ENCODE data around the gene METTL1. TPM values are rescaled to one million over a fixed set of nuclear protein-coding genes. Genes with fewer than 3 reads are reported as not detected.
A peak's percentile ranks its signal among the peaks of the same experiment; 100 is the strongest.
"Not testable (repeated sequence)": the region's sequence is repeated elsewhere in the genome, so short reads cannot be mapped to it uniquely, and the experiment has no call there.

Gene METTL1
- total RNA-seq, 1 donor from 2014 or later = 10.6 TPM

DNA sequence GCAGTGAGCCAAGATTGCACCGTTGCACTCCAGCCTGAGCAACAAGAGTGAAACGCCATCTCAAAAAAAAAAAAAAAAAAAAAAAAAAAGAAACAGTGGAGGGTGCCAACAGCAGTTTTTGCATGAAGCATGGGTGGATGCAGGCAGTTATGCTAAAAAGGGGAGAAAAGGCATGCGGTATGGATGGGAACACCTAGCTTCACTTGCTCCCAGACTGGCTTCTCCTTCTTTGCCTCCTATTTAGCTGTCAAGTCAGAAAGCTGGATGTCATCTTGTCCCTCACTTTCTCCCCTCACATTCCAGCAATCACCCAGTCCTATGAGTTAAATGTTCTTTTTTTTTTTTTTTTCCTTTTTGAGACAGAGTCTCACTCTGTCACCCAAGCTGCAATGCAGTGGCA is 3.1 kb upstream of the METTL1 start:
- no peak for DNase-seq (ENCODE audit: low spot score)
- Mint-ChIP-seq H3K9me3 (ENCODE audit: unreplicated experiment) (no peaks in the 10 kb centered on the region), H3K27ac (ENCODE audit: unreplicated experiment) (no peak overlapping the region), H3K4me1 (ENCODE audit: unreplicated experiment) (peaks cover 9% of the 10 kb centered on the region), H3K36me3 (ENCODE audit: low read depth, unreplicated experiment) (peaks cover 10% of the 10 kb centered on the region), H3K4me3 (ENCODE audit: unreplicated experiment) (no peak overlapping the region), H3K27me3 (ENCODE audit: unreplicated experiment) (peaks cover 7% of the 10 kb centered on the region)
- TF ChIP-seq CTCF (IDR thresholded peaks at IDR 0.05; ENCODE audit: unreplicated experiment) = no peak

- not testable (repeated sequence) for H3K27me3 Mint-ChIP-seq (ENCODE audit: unreplicated experiment); H3K4me3 Mint-ChIP-seq (ENCODE audit: unreplicated experiment)
- peaks cover 14% of the 10 kb centered on the region for H3K36me3 Mint-ChIP-seq (ENCODE audit: low read depth, unreplicated experiment)
Observed at GRCh38 chr12:57774634-57775033, 2.7 kb upstream of the METTL1 start.

GRCh38 chr12:57772429-57773322 is 771 bp upstream of the METTL1 start, which contains the start of gene EEF1AKMT3:
Gene EEF1AKMT3, plus strand, starts transcription at chr12:57772614. Its CDS starts 111 bp downstream, at chr12:57772725.
- peaks cover 14% of the 10 kb centered on the region for H3K36me3 Mint-ChIP-seq (ENCODE audit: low read depth, unreplicated experiment)
- DNase-seq (ENCODE audit: low spot score) = peak; percentile 63
- H3K27ac Mint-ChIP-seq (ENCODE audit: unreplicated experiment) = peak within 1 kb of the TSS; percentile 91
- peaks cover 14% of the 10 kb centered on the region for H3K4me1 Mint-ChIP-seq (ENCODE audit: unreplicated experiment)
- H3K27me3 Mint-ChIP-seq (ENCODE audit: unreplicated experiment) = peaks cover 9% of the 10 kb centered on the region
- TF ChIP-seq CTCF (IDR thresholded peaks at IDR 0.05; ENCODE audit: unreplicated experiment) = no peak
- H3K9me3 Mint-ChIP-seq (ENCODE audit: unreplicated experiment) = no peaks in the 10 kb centered on the region
- peak within 1 kb of the TSS; percentile 98 for H3K4me3 Mint-ChIP-seq (ENCODE audit: unreplicated experiment)

More at GRCh38 chr12:57774634-57775033, 2.7 kb upstream of the METTL1 start:
- H3K9me3 Mint-ChIP-seq (ENCODE audit: unreplicated experiment); DNase-seq (ENCODE audit: low spot score); H3K27ac Mint-ChIP-seq (ENCODE audit: unreplicated experiment): not testable (repeated sequence)
- H3K4me1 Mint-ChIP-seq (ENCODE audit: unreplicated experiment) = peaks cover 13% of the 10 kb centered on the region

DNA sequence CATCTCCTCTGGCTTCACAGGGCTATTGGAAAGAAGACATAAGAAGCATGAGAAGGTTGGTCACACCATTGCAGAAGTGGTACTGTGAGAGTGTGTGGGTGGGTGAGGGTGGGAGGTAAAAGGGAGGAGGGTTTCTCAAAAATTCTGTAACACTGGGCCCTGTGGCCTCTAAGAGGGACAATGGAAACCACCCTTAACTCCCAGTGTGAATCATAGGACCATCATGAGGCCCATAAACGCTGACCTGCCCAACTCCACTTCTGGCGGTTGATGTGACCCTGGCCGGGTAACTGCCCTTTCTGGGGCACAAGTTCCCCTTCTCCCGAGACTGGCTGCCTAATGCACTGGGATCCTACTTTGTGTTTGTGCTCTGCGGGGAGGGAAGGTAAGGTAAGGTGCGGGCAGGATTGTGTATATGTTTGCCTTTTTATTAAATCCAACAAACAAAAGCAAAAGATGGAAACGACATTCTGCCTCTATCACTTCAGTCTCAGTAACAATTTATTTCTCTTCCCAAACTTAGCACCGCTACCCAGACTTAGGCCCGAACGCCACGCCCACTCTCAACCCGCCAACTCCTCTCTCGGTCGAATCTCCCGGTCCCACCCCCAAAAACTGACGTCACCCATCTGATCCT is 551 bp downstream of the METTL1 start:
- Mint-ChIP-seq H3K27me3 (ENCODE audit: unreplicated experiment) (peaks cover 13% of the 10 kb centered on the region), H3K36me3 (ENCODE audit: low read depth, unreplicated experiment) (peaks cover 14% of the 10 kb centered on the region), H3K4me1 (ENCODE audit: unreplicated experiment) (peaks cover 18% of the 10 kb centered on the region), H3K9me3 (ENCODE audit: unreplicated experiment) (no peaks in the 10 kb centered on the region), H3K27ac (ENCODE audit: unreplicated experiment) (peak overlapping the region; percentile 91), H3K4me3 (ENCODE audit: unreplicated experiment) (peak overlapping the region; percentile 98)
- DNase-seq (ENCODE audit: low spot score) = peak; percentile 73
- TF ChIP-seq CTCF (IDR thresholded peaks at IDR 0.05; ENCODE audit: unreplicated experiment) = no peak

DNA sequence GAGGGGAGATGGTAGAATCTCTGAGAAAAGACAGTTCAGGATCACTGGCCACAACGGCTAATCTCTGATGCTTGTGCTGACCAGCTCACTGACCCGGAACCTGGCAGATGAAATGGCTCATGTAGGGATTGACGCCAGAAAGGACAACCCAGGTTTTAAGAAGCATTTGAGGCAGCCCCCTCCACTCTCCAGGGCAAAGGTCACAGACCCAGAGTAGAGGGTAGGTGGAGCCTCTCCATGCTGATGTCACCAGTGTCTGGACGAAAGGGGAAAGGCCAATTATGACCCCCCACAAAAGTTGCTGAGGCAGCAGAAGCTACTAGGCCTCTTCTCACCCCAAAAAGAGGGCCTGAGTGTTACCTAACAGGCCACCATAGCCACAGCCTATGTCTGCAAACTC is 1.2 kb downstream of the METTL1 start:
- Mint-ChIP-seq H3K9me3 (ENCODE audit: unreplicated experiment) (no peaks in the 10 kb centered on the region), H3K27ac (ENCODE audit: unreplicated experiment) (no peak overlapping the region)

More for the DNA sequence above, 1.2 kb downstream of the METTL1 start:
- TF ChIP-seq CTCF (IDR thresholded peaks at IDR 0.05; ENCODE audit: unreplicated experiment) = no peak
- Mint-ChIP-seq H3K4me3 (ENCODE audit: unreplicated experiment) (peak overlapping the region; percentile 71), H3K27me3 (ENCODE audit: unreplicated experiment) (peaks cover 13% of the 10 kb centered on the region), H3K36me3 (ENCODE audit: low read depth, unreplicated experiment) (peaks cover 12% of the 10 kb centered on the region), H3K4me1 (ENCODE audit: unreplicated experiment) (peaks cover 21% of the 10 kb centered on the region)
- DNase-seq (ENCODE audit: low spot score) = no peak

Measured in endothelial cell (in vitro differentiated cells).